Fibroblast of skin of left quadriceps (primary cell): ENCODE results near the gene OS9.

ENCODE experiments used
- DNase-seq, 2 experiments: peaks; one replicate each; pipeline ENCODE4 v3.0.0-alpha.2; 2013; ENCODE audit warnings: low read depth in 2 of 2

The OS9 gene

DNA sequence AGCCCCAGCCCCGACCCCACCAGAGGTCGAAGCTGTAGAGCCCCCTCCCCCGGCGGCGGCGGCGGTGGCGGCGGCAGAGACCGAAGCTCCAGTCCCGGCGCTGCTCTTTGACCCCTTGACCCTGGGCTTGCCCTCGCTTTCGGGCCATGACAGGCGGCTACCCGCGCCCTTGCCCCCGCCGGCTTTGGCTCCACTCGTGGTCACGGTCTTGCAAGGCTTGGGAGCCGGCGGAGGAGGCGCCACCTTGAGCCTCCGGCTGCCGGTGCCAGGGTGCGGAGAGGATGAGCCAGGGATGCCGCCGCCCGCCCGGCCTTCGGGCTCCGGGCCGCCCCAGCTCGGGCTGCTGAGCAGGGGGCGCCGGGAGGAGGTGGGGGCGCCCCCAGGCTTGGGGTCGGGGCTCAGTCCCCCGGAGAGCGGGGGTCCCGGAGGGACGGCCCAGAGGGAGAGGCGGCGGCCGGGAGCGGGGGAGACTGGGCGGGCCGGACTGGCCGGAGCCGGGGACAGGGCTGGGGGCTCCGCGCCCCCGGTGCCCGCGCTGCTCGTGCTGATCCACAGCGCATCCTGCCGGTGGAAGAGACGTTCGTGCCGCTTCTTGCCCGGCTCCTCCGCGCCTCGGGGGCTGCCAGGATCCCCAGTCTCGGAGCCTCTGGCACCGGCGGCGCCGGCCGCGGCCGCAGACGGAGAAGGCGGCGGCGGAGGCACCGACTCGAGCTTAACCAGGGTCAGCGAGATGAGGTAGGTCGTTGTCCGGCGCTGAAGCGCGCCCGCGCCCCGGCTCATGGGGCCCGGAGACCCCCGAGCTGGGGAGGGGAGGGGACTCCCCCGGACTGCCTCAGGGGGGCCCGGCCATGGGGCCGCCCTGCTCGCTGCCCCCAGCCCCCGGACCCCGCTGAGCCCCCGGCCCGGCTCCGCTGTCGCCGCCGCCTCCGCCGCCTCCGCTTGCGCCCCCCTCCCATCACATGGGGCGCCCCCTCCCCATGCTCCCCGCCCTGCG is 43.8 kb downstream of the OS9 start:
- DNase-seq, result no peak

DNA sequence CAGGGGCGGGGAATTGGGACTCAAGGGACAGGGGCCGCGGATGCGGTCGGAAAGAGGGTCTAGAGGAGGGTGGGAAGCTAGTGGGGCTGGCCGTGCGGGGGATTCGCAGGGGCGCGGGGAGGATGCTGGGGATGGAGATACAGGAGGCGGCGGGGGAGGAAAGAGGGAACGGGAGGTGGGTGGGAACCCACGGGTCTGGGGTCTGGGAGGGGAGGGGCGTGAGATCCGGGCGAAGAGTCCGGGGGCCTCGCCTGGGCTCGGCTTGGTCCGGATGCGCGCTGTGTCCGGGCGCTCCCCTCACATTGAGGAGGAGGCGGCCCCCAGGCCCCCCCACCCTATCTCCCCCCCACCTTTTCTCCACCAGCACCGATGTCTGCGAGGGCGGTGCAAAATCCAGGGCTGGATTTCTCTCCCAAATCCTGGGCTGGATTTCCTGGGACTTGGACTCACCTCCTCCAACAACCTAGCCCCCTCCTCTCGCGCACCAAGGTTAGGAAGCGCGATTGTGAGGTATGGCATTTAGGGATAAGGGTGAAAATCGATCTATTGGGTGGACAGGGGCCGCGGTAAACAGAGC is 44.8 kb downstream of the OS9 start, which contains the start of gene AGAP2:
Gene AGAP2 (minus strand): TSS at position 82 of the 577 bp plus-strand sequence. CDS start 496 bp downstream, outside the sequence.
- DNase-seq, result no peak

DNA sequence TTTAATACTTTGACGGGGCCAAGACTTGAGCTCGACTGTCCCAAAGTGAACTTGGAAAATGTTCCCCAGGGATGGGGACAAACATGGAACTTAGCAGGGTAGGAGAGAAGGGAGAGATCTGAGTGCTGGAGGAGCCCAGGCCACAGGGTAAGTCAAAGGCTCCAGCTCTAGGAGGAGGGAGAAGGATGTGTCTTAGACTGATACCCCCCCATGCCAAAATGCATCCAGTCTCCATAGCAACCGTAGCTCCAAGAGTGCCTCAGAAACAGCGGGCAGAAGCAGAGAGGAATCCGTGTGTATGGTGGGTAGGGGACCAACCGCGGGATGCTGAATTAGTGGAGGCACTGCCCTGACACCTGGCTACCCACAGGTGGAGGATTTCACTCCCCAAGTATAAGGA is 45.5 kb downstream of the OS9 start:
- DNase-seq, result no peak

- DNase-seq, result no peak
Measured at GRCh38 chr12:57739914-57740538, 46.1 kb downstream of the OS9 start.

- no peak for DNase-seq
Measured at GRCh38 chr12:57740656-57741412, 46.9 kb downstream of the OS9 start.

- DNase-seq, result no peak
Measured at GRCh38 chr12:57741413-57741789, 47.5 kb downstream of the OS9 start.

- no peak for DNase-seq
Measured at GRCh38 chr12:57741844-57742738, 48.2 kb downstream of the OS9 start.

DNA sequence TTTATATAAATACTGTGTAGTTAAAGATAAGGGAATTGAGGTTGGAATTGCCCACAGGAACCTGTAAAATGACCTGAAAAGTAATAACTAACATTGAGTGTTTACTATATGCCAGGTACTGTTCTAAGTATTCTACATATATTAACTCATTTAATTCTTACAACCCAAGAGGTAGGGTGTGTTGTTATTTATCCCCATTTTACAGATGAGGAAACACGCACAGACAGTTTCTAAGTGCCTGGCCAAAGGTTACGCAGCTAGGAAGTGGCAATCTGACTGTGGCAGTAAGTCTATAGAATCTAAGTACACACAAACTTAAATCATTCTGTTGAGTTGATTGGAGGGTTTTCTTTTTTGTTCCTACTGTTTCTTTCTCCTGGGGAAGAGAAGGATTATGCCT is 49.8 kb downstream of the OS9 start:
- no peak for DNase-seq

DNA sequence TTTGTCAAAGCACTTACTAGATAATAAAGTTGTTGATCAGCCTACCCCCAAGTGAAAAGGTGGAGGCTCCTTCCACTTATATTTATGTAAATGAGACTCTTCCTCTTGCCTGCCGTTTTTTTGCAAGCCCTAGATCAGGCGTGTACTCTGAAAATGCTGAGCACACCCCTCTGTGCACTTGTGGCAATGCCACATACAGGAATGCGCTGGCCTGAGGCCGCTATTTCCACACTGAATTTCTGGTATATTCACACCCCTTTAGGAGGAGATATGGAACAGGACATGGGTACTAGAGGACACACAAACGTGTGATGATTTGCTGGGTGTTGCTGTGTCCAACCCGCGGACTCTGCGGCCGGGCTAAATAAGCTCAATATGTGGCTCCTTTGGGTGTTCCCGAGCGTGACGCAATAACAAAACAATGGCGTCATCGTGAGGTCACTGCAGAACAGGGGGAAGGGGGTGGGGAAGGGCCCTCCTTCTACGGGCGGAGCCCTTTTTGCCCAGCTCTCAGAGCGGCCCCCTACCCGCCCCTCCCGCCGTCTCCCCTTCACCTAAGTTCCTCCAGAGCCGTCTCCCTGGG is 50.4 kb downstream of the OS9 start:
- no peak for DNase-seq

- peak; percentile 97 for DNase-seq
Measured at GRCh38 chr12:57744777-57745484, 51.0 kb downstream of the OS9 start, which contains the start of gene TSPAN31. TSS of gene TSPAN31 (plus strand) at chr12:57745039. CDS start at chr12:57745155, 116 bp downstream.

DNA sequence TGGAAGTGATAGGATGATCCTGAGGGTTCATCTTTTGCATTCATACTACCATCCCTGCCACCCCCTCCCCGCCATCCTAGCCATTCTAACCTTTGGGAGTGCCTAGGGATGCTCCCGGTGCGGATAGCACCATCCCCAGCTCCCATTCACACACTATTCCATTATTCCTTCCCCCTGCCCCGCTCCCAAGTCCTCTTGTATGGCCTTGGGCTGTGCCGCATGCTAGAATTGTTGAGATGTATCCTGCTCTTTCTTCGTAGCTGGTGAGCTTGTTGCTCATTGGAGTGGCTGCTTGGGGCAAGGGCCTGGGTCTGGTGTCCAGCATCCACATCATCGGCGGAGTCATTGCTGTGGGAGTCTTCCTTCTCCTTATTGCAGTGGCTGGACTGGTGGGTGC is 51.6 kb downstream of the OS9 start:
- DNase-seq, result no peak

DNA sequence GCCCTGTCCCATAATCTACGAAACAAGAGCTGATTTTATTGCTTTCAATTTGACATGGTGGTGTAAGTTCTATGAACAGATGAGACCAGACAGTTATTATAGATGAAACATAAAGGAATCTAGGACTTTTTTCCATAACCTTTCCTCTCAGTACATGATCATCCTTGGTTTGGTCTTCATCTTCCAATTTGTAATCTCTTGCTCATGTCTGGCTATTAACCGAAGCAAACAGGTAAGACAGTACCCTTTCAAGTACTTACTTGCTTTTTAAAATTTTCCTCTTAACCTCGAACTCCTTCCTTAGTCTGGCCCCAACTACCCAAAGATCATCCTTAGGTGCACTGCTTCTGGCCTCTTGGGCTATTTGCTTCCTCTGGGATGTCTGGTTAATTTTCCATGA is 52.1 kb downstream of the OS9 start:
- no peak for DNase-seq

DNA sequence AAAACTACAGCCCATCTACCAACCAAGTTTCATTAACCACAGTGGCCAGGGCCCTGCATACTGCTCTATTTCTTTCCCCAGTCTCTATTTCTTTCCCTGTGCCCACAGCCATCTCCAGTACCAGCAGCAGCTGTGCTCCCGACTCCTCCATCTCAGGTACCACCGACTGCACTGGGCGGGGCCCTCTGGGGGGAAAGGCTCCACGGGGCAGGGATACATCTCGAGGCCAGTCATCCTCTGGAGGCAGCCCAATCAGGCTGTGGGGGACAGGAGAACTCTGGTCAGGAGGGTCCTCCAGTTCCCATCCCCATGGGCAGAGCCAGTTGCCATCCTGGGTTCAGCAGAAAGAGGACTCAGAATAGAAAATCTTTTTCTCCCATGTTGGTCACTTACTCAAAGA is 55.1 kb downstream of the OS9 start:
- no peak for DNase-seq

GRCh38 chr12:57750561-57751431 is 56.9 kb downstream of the OS9 start:
- DNase-seq, result no peak

- no peak for DNase-seq
Measured at GRCh38 chr12:57751432-57751787, 57.5 kb downstream of the OS9 start.

- DNase-seq, result peak; percentile 99
Measured at GRCh38 chr12:57751788-57752667, 58.1 kb downstream of the OS9 start, which contains the start of gene CDK4. TSS of gene CDK4 (minus strand) at chr12:57752310. CDS start at chr12:57751717, 593 bp downstream.

DNA sequence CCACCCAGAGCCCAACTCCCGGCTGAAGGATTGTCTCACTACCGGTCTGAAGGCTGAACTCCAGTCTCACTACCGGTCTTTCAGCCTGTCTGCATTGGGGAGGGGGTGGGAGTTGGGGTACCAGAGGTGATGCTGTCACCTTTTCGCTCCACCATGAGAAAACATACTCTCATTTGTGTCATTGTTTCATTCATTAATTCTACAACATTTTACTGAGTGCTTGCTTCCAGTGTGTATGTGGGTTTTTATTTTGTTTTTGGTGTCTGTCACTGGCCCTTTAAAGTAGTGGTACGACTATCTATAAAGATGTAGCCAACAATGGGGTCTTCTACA is 58.7 kb downstream of the OS9 start:
- no peak for DNase-seq
